H1 (cell line): ENCODE data around the gene CBLN3. TPM values are rescaled to one million over a fixed set of nuclear protein-coding genes. Genes with fewer than 3 reads are reported as not detected.

Experiments
- CTCF ChIA-PET: fragments of 300-600 bp; sonication (Branson Sonifier 250); formaldehyde crosslinking; loops from one replicate; lab custom pipeline; 2021; ENCODE audit not compliant: partially characterized antibody; lab: Charles Lee
- POLR2A ChIA-PET: fragments of 300-600 bp; sonication (Branson Sonifier 250); formaldehyde crosslinking; loops from one replicate; lab custom pipeline; 2021; ENCODE audit warnings: inconsistent platforms; ENCODE audit not compliant: partially characterized antibody; lab: Charles Lee
- DNase-seq, 2 experiments: peaks; one replicate each; pipeline versions ENCODE4 v3.0.0 to v3.0.0-alpha.2; 2010 to 2022; ENCODE audit warnings: low spot score in 2 of 2, low read depth in 1 of 2, mixed read lengths in 1 of 2
- FAIRE-seq: peaks from 2 replicates; lab custom pipeline; 2011; peaks lifted over from hg19 to GRCh38; lab: Jason Lieb, UNC
- H2AFZ ChIP-seq: 2 replicates; pipeline ENCODE4 v1.8.1; 2012; ENCODE audit warnings: low read length, inconsistent platforms
- H2AK5ac ChIP-seq: 2 replicates; pipeline ENCODE4 v1.6.1; 2013; ENCODE audit warnings: low read depth, low read length
- H2BK120ac ChIP-seq: replicated peaks from 2 replicates; pipeline ENCODE3; 2013; ENCODE audit warnings: low read depth, low read length, inconsistent platforms
- H2BK12ac ChIP-seq: 2 replicates; pipeline ENCODE4 v1.6.1; 2013; ENCODE audit warnings: low read depth, low read length
- H2BK15ac ChIP-seq: 2 replicates; pipeline ENCODE4 v1.6.1; 2013; ENCODE audit warnings: low read length
- H2BK20ac ChIP-seq: 2 replicates; pipeline ENCODE4 v1.6.1; 2013; ENCODE audit warnings: low read length
- H2BK5ac ChIP-seq: 2 replicates; pipeline ENCODE4 v1.6.1; 2013; ENCODE audit warnings: low read depth, low read length
- H3K14ac ChIP-seq: 2 replicates; pipeline ENCODE4 v1.6.1; 2013; ENCODE audit warnings: inconsistent platforms; ENCODE audit not compliant: insufficient read length
- H3K18ac ChIP-seq: 2 replicates; pipeline ENCODE4 v1.6.1; 2013; ENCODE audit warnings: low read length; ENCODE audit errors: extremely low read depth
- H3K23ac ChIP-seq: 2 replicates; pipeline ENCODE4 v1.6.1; 2013; ENCODE audit warnings: inconsistent platforms; ENCODE audit not compliant: insufficient read length
- H3K23me2 ChIP-seq: 2 replicates; pipeline ENCODE4 v1.6.1; 2013; ENCODE audit warnings: low read depth, low read length
- H3K27ac ChIP-seq: 2 replicates; pipeline ENCODE4 v1.6.1; 2011; ENCODE audit warnings: low read depth, low read length, inconsistent platforms
- H3K27me3 ChIP-seq, 4 experiments: replicated peaks in 1 of 4; 1 replicate in 1 of 4; 2 replicates in 3 of 4; pipeline versions ENCODE4 v1.6.1 to v1.8.1; 2011 to 2013; ENCODE audit warnings: low read length in 3 of 4, mild to moderate bottlenecking in 3 of 4, inconsistent platforms in 2 of 4, mixed read lengths in 2 of 4, moderate library complexity in 1 of 4; ENCODE audit not compliant: control insufficient read depth in 3 of 4, insufficient read depth in 3 of 4; ENCODE audit errors: extremely low read depth in 1 of 4
- H3K36me3 ChIP-seq, 4 experiments: 2 replicates each; pipeline versions ENCODE4 v1.6.1 to v1.8.1; 2011 to 2013; ENCODE audit warnings: mild to moderate bottlenecking in 4 of 4, low read length in 3 of 4, moderate library complexity in 2 of 4, control low read depth in 1 of 4, inconsistent platforms in 1 of 4; ENCODE audit not compliant: insufficient read depth in 4 of 4, control insufficient read depth in 2 of 4
- H3K4ac ChIP-seq: replicated peaks from 2 replicates; pipeline ENCODE3; 2013; ENCODE audit warnings: low read length, low read depth, mixed read lengths, inconsistent platforms; ENCODE audit not compliant: insufficient read length
- H3K4me1 ChIP-seq, 4 experiments: replicated peaks in 1 of 4; 1 replicate in 1 of 4; 2 replicates in 3 of 4; pipeline versions ENCODE4 v1.6.1 to v1.8.1; 2011 to 2013; ENCODE audit warnings: low read length in 3 of 4, inconsistent platforms in 2 of 4, mixed read lengths in 1 of 4; ENCODE audit not compliant: insufficient read depth in 4 of 4, control insufficient read depth in 3 of 4
- H3K4me2 ChIP-seq, 2 experiments: 2 replicates each; pipeline versions ENCODE4 v1.6.1 to v1.8.1; 2011 to 2013; ENCODE audit warnings: low read depth in 2 of 2, low read length in 2 of 2, control low read depth in 1 of 2, inconsistent platforms in 1 of 2, mild to moderate bottlenecking in 1 of 2; ENCODE audit not compliant: insufficient read depth in 1 of 2
- H3K4me3 ChIP-seq, 4 experiments: fragments of 200-600, 300-600 bp in 1 of 4; sonication (generic), shearing (Covaris generic), sonication (Bioruptor Twin) in 1 of 4; 2 replicates each; pipeline versions ENCODE4 v1.5.1 to v1.8.1; 2011 to 2016; ENCODE audit warnings: low read length in 4 of 4, low read depth in 3 of 4, control low read depth in 2 of 4, inconsistent platforms in 2 of 4, mild to moderate bottlenecking in 2 of 4, mixed read lengths in 1 of 4, moderate library complexity in 1 of 4; ENCODE audit not compliant: insufficient read depth in 2 of 4; ENCODE audit errors: extremely low read depth in 1 of 4
- H3K56ac ChIP-seq: replicated peaks from 2 replicates; pipeline ENCODE3; 2013; ENCODE audit warnings: low read depth, mild to moderate bottlenecking, mixed read lengths, low read length, inconsistent platforms; ENCODE audit not compliant: insufficient read length
- H3K79me1 ChIP-seq: 2 replicates; pipeline ENCODE4 v1.6.1; 2013; ENCODE audit warnings: low read depth, low read length, control low read depth
- H3K79me2 ChIP-seq, 2 experiments: 2 replicates each; pipeline versions ENCODE4 v1.6.1 to v1.8.1; 2012 to 2013; ENCODE audit warnings: low read length in 2 of 2, mild to moderate bottlenecking in 2 of 2, inconsistent platforms in 1 of 2; ENCODE audit not compliant: insufficient read depth in 2 of 2, control insufficient read depth in 1 of 2
- H3K9ac ChIP-seq, 4 experiments: replicated peaks in 1 of 4; 1 replicate in 1 of 4; 2 replicates in 3 of 4; pipeline versions ENCODE4 v1.6.1 to v1.8.1; 2011 to 2013; ENCODE audit warnings: low read depth in 3 of 4, low read length in 3 of 4, control low read depth in 2 of 4, mild to moderate bottlenecking in 2 of 4, moderate library complexity in 2 of 4, inconsistent platforms in 1 of 4; ENCODE audit errors: extremely low read depth in 1 of 4
- H3K9me3 ChIP-seq, 2 experiments: 2 replicates each; pipeline versions ENCODE4 v1.6.1 to v1.8.1; 2012 to 2013; ENCODE audit warnings: mild to moderate bottlenecking in 2 of 2, moderate library complexity in 2 of 2, control low read depth in 1 of 2, inconsistent platforms in 1 of 2, low read depth in 1 of 2, low read length in 1 of 2, mixed read lengths in 1 of 2; ENCODE audit not compliant: insufficient read depth in 2 of 2
- H4K20me1 ChIP-seq, 2 experiments: replicated peaks in 1 of 2; 2 replicates each; pipeline versions ENCODE3 to v1.8.1; 2011 to 2013; ENCODE audit warnings: inconsistent platforms in 2 of 2, low read length in 2 of 2, mild to moderate bottlenecking in 1 of 2; ENCODE audit not compliant: insufficient read depth in 2 of 2, control insufficient read depth in 1 of 2
- H4K5ac ChIP-seq: 2 replicates; pipeline ENCODE4 v1.6.1; 2013; ENCODE audit warnings: low read length, low read depth, mixed read lengths, inconsistent platforms; ENCODE audit not compliant: insufficient read length
- H4K8ac ChIP-seq: 2 replicates; pipeline ENCODE4 v1.8.0; 2013; ENCODE audit warnings: mild to moderate bottlenecking, moderate library complexity, low read length, inconsistent platforms; ENCODE audit not compliant: insufficient read depth; ENCODE audit errors: extremely low read depth
- H4K91ac ChIP-seq: replicated peaks from 2 replicates; pipeline ENCODE3; 2013; ENCODE audit warnings: low read length, mixed read lengths, inconsistent platforms; ENCODE audit not compliant: insufficient read length
- BRCA1 ChIP-seq: IDR thresholded peaks from 2 replicates; pipeline ENCODE4 v1.6.1; 2012; ENCODE audit warnings: low read depth, low read length, improper control_type of control experiment
- CHD2 ChIP-seq: IDR thresholded peaks from 2 replicates; pipeline ENCODE4 v1.6.1; 2012; ENCODE audit warnings: low read length, improper control_type of control experiment
- CREB1 ChIP-seq: IDR thresholded peaks from 2 replicates; pipeline ENCODE4 v1.6.1; 2012; ENCODE audit warnings: inconsistent platforms
- E2F6 ChIP-seq: IDR thresholded peaks from 2 replicates; pipeline ENCODE4 v1.6.1; 2012; ENCODE audit warnings: inconsistent platforms
- GTF2F1 ChIP-seq: IDR thresholded peaks from 2 replicates; pipeline ENCODE4 v1.6.1; 2012; ENCODE audit warnings: low read depth, low read length, improper control_type of control experiment, borderline replicate concordance
- HDAC2 ChIP-seq, 2 experiments: fragments of 300-600 bp in 1 of 2; sonication (generic) in 1 of 2; IDR thresholded peaks; 2 replicates each; pipeline ENCODE4 v1.6.1; 2011 to 2012; ENCODE audit warnings: low read depth in 2 of 2, low read length in 2 of 2, mild to moderate bottlenecking in 2 of 2, moderate library complexity in 2 of 2, borderline replicate concordance in 1 of 2, inconsistent platforms in 1 of 2
- KDM1A ChIP-seq: fragments of 200-600, 300-600 bp; sonication (generic); IDR thresholded peaks from 2 replicates; pipeline ENCODE4 v1.7.1; 2016; ENCODE audit warnings: mild to moderate bottlenecking, low read length, borderline replicate concordance
- RXRA ChIP-seq: IDR thresholded peaks from 2 replicates; pipeline ENCODE4 v1.6.1; 2011; ENCODE audit warnings: low read depth, mild to moderate bottlenecking, low read length, moderate library complexity; ENCODE audit not compliant: insufficient read depth
- SP2 ChIP-seq: IDR thresholded peaks from 2 replicates; pipeline ENCODE4 v1.6.1; 2012; ENCODE audit warnings: mild to moderate bottlenecking, low read length, inconsistent platforms
- TAF1 ChIP-seq: IDR thresholded peaks from 2 replicates; pipeline ENCODE4 v1.6.1; 2011; ENCODE audit warnings: mild to moderate bottlenecking, low read depth, low read length
- TAF7 ChIP-seq: optimal IDR thresholded peaks from 2 replicates; pipeline ENCODE3; 2011; ENCODE audit warnings: low read depth, mild to moderate bottlenecking, inconsistent platforms, low read length, moderate library complexity, borderline replicate concordance
- TCF12 ChIP-seq: IDR thresholded peaks from 2 replicates; pipeline ENCODE4 v1.6.1; 2011; ENCODE audit warnings: low read depth, mild to moderate bottlenecking, low read length
- TEAD4 ChIP-seq: IDR thresholded peaks from 2 replicates; pipeline ENCODE4 v1.6.1; 2012; ENCODE audit warnings: low read depth, low read length, inconsistent platforms, mixed read lengths
- YY1 ChIP-seq: IDR thresholded peaks from 2 replicates; pipeline ENCODE4 v1.6.1; 2011; ENCODE audit warnings: low read depth, mild to moderate bottlenecking, low read length
- ZNF274 ChIP-seq: IDR thresholded peaks from 2 replicates; pipeline ENCODE4 v1.7.0; 2012; ENCODE audit warnings: low read length, borderline replicate concordance; ENCODE audit errors: extremely low read depth
- WGBS, 2 experiments: shearing (Covaris generic) in 1 of 2; methylation state at CpG; one replicate each; pipeline versions ENCODE4 v1.1.6 to v1.1.7; 2013 to 2015; ENCODE audit warnings: low lambda C conversion rate in 2 of 2, mixed read lengths in 2 of 2, inconsistent platforms in 1 of 2, low coverage in 1 of 2, missing lambda C conversion rate in 1 of 2; ENCODE audit not compliant: insufficient replicate concordance in 2 of 2, insufficient coverage in 1 of 2, insufficient read length in 1 of 2; ENCODE audit errors: extremely low coverage in 1 of 2, missing lambda C conversion rate in 1 of 2; 5-methylcytosine and 5-hydroxymethylcytosine counted together
- polyA plus RNA-seq, 7 experiments: library from polyadenylated mRNA; depleted of rRNA in 3 of 7; stranded (reverse) in 5 of 7; unstranded in 2 of 7; fragments of >200 nt in 5 of 7; fragments of 200-250 nt in 2 of 7; gene quantifications; 1 replicate in 5 of 7; 2 replicates in 1 of 7; 4 replicates in 1 of 7; pipeline versions ENCODE4 v1.2.1 to v1.2.3, GENCODE V29; 2011 to 2013; ENCODE audit warnings: missing spikeins in 2 of 7, mixed read lengths in 2 of 7
- total RNA-seq: library from RNA; stranded (reverse); fragmentation: NEBNext Ultra II Directional; extraction: Animal tissue kit (Norgen Biotek cat#: 25700); gene quantifications from 2 replicates; pipeline ENCODE4 v1.2.1, GENCODE V29; 2021

Gene CBLN3
- total and polyA plus RNA-seq, 2 of the 8 experiments (the other 6 are each of a cell fraction or from before 2014, with no cell fraction given): 0.54 to 1.00 TPM

GRCh38 chr14:24475261-24475660 lies 45.8 kb upstream of the CBLN3 start:
- H3K79me1 ChIP-seq: no peaks in the 10 kb centered on the region
- H3K9me3 ChIP-seq: no peaks in the 10 kb centered on the region; a peak in 1 of 4 replicates
- ChIA-PET POLR2A (no interaction called here), CTCF (interaction anchor here (0.6 kb wide), 1 partner anchor 154 kb away, joined by 3 read pairs; no protein-coding TSS in a partner anchor)
- no peak overlapping the region for H3K56ac ChIP-seq
- no peak overlapping the region for H3K4me2 ChIP-seq
- no peak overlapping the region for H2AFZ ChIP-seq
- H3K27me3 ChIP-seq: no peaks in the 10 kb centered on the region
- H4K8ac ChIP-seq: no peak overlapping the region; the same call in 1 of the 2 replicates
- WGBS, 2 experiments: 87% methylated on average over 4 of the region's 4 CpGs; no CpG with 5 or more reads in 1 of the 2 experiments
- H4K91ac ChIP-seq: no peak overlapping the region
- H3K4me3 ChIP-seq: no peak overlapping the region
- no peak overlapping the region for H3K9ac ChIP-seq
- DNase-seq (no peak), FAIRE-seq (no peak)
- H2BK20ac ChIP-seq: no peak overlapping the region
- no peak overlapping the region for H3K18ac ChIP-seq
- no peak overlapping the region for H3K4ac ChIP-seq
- no peaks in the 10 kb centered on the region for H3K79me2 ChIP-seq
- no peaks in the 10 kb centered on the region for H3K36me3 ChIP-seq
- no peak overlapping the region for H2AK5ac ChIP-seq
- H4K20me1 ChIP-seq: no peaks in the 10 kb centered on the region
- H3K23me2 ChIP-seq: no peaks in the 10 kb centered on the region
- H3K4me1 ChIP-seq: no peaks in the 10 kb centered on the region
- H3K14ac ChIP-seq: no peak overlapping the region
- no peak overlapping the region for H2BK120ac ChIP-seq
- H2BK15ac ChIP-seq: no peak overlapping the region
- no peak overlapping the region for H3K27ac ChIP-seq
- H2BK12ac ChIP-seq: no peak overlapping the region
- no peak overlapping the region for H3K23ac ChIP-seq
- no peak overlapping the region for H4K5ac ChIP-seq
- no peak overlapping the region for H2BK5ac ChIP-seq
- TF ChIP-seq TCF12 (no peak), E2F6 (no peak), YY1 (no peak), SP2 (no peak), TEAD4 (no peak), ZNF274 (no peak), KDM1A (no peak), BRCA1 (no peak), RXRA (no peak), HDAC2 (IDR thresholded peaks at IDR 0.05; ENCODE audit: borderline replicate concordance in 1 of 2, low read depth in 2 of 2, low read length in 2 of 2) (no peak), TAF1 (no peak), GTF2F1 (no peak), TAF7 (no peak), CHD2 (no peak), CREB1 (no peak)
